HG02981 (cell line): ENCODE results near the gene TAF6.

Experiments used
- ATAC-seq: cut with Tn5 transposase; IDR thresholded peaks from one replicate; pipeline ENCODE4 v1.9.1; 2021; ENCODE audit warnings: mild to moderate bottlenecking, moderate library complexity; ENCODE audit not compliant: unreplicated experiment

The TAF6 gene

DNA sequence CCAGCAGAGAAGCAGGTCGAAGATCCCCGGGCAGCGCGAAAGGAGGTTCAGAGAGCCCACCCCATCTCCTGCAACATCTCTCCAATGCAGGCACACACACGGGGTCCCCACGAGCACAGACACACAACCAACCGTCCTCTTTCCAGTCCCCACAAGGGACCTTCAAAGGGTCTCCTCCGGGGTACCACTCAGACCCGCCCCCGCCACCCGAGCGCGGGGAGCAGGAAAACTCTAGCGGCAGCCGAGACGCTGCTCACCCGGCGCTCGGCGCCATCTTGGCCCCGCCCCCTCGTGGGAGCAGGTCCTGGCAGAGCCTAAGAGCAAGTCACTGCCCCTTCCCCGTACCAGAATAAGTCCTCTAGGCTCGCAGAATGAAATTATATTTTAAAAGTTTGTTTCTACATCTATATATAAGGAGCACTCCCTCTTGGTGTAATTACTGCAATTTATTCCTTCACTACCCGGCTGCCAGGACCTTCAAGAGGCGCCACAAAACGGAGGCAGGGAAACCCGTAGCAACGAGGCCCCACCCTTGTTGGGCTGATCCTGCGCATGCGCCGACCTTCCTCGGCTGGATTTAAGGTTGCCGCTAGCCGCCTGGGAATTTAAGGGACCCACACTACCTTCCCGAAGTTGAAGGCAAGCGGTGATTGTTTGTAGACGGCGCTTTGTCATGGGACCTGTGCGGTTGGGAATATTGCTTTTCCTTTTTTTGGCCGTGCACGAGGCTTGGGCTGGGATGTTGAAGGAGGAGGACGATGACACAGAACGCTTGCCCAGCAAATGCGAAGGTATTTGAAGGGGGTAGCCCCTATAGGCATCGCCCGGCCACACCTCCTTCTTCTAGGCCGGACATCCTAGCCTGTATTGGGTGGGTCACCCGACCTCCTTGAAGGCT, at the start of gene TAF6, which contains the start of gene CNPY4:
TAF6 (minus strand) TSS at position 287 of the 898 bp plus-strand sequence. CDS start 5,149 bp downstream, outside the sequence.
CNPY4 (plus strand) TSS at position 563 of the 898 bp plus-strand sequence; CDS start at position 674, 111 bp downstream.
- ATAC-seq = peak; percentile 68

DNA sequence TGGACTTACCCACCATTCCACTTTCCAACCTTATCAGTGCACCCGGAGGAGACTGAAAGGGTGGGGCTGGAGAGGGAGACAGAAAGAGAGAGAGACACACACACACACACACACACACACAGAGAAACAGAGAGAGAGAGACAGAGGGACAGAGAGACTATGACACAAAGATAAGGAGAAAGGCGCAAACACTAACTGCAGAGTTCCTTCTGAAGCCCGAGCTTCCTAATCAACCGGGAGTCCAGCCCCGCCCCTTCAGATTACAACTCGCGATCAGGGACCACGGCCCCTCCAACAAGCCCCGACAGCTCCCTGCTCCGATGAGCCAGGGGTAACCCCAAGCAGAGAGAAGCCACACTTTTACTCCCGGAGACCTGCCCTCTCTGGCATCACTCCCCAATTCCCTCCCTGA, 48.8 kb upstream of the TAF6 start:
- ATAC-seq = no peak

DNA sequence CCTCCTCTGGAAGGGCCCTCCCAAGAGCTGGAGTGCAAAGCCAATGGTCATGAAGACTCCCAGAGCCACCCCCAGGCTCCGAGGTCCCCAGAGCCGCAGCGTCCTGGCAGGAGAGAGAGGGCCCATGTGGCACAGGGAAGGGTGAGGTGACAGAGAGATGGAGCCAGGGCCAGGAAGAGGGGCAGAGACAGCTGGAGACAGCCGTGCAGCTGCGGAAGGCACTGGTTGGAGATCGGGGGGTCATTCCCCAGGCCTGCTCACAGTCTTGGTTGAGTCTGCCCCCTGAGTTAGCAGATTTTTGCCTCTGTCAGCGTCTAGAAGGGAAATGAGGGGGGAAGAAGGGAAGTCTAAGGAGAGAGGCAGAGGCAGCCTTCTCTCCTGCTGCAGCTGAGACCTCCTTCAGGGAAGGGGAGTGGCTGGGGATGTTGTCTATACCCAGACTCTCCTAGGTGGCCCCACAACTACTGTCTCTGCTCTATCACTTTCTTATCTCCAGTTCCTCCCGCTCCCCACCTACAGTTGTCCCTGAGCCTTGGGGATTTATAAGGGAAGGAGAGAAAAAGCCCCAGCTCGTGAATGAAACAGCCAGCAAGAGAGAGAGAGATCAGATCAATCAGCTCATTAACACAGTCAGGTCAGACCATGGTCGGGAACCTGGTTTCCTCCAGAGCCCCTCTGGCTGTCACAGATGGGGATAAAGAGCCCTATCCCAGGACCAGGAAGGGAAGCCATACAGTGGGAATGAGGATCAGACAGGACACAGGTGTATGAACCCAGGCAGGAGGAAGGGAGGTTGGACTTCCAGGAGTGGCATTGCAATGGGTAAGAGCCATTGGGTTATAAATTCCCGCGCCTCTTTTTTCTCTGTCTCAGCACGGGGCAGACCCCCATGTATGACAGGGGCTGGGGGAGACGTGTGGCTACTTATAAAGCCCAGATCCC, 48.1 kb upstream of the TAF6 start:
- ATAC-seq = no peak

DNA sequence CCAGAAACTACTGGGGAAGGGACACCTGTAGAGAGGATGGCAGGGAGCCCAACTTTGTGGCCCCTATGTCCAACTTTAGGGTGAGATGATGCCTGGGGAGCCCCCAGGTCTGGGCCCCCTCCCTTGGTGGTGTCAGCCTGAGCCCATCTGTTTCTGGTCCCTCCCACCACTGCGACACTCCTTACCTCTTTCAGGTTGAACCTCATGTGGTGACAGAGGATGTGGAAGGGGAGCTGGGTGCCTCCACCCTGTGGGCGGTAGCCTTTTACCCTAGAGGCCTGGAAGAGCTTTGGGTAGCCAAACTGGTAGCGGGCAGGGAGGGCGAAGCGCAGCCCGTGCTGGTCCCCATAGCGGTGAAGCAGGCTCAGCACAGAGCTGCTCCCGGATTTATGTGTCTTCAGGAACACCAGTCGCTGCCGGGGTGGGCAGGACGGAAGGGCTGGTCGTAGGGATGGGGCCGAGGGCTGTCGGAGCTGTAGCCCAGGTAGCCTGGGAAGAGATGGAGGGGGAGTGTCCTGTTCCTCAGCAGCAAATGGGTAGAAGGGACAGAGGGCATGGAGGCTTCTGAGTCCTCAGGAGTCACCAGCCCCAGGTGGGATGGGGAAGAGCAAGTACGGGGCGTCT, 47.3 kb upstream of the TAF6 start:
- ATAC-seq = no peak

DNA sequence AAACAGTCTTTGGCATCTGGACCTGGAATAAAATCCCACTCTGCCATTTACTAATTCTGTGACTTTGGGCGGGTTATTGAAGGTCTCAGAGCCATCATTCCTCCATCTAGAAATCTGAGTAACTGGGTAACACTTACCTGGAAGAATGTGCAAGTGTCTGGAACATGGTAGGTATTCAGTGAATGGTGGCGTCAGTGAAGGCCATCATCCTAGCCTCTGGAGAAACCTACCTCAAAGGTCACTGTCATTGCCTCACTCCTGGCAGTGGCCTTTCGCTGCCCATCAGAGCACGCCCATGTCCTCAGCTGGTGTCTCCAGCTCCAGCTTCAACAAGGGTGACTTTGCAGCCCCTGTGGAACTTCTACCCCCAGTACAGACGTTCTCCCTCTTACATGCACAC, 44.7 kb upstream of the TAF6 start:
- ATAC-seq = no peak

DNA sequence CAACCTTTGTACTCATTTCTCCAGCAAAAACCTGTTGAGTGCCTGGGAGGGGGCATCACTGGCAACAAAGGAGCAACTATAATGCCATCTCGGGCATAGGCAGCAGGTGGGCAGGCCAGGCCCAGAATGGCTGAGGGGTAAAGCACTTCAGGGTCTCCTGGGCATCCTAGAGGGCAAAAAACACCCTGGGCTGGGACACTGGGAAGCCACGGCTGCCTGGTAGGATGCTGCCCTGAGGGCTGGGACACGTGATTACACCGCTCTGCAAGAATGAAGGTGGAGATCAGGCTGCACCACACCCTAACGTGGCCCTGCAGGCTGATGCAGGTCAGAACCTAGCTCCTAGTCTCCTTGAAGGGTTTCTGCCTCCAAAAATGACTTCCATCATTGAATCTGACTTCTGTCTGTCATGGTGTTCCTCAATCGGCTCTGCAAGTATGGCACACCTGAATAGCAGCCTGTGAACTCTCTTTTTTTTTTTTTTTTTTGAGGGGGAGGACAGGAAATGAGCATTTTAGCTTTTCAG, 43.9 kb upstream of the TAF6 start:
- no peak for ATAC-seq

DNA sequence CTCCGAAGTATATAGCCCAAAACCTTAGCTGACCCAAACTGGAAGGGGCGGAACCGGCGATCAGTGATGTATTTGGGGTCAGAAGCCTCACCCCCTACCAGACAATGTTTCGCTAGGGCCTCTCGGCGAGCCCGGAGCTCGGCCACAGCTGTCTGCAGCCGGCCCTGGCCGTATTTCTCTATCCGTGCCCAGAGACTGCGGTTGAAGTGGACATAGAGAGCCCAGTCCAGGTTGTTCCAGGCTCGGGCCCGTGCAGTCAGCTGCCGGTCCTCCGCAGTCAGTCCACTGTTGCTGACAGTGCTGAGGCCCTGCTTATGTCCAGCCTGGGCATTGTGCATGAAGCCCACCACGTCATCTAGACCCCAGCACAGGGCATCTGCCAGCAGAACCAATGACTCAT, 40.9 kb upstream of the TAF6 start:
- no peak for ATAC-seq

DNA sequence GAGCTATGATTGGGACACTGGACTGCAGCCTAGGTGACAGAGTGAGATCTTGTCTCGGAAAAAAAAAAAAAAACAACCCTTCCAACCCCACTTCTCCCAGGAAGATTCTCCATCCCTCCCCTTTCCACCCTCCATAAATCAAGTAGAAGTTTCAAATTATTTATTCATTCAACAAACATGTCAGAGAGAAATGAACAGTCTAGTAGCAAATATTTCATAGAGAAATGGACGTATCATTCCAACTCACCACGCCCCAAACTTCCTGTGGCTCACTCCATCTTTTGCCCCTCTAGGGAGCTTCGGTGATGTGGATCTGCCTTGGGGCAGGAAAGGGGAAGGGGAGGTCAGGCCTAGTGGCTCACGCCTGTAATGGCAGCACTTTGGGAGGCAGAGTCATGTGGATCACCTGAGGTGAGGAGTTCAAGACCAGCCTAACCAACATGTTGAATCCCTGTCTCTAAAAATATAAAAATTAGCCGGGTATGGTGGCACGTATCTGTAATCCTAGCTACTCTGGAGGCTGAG, 40.0 kb upstream of the TAF6 start:
- no peak for ATAC-seq

DNA sequence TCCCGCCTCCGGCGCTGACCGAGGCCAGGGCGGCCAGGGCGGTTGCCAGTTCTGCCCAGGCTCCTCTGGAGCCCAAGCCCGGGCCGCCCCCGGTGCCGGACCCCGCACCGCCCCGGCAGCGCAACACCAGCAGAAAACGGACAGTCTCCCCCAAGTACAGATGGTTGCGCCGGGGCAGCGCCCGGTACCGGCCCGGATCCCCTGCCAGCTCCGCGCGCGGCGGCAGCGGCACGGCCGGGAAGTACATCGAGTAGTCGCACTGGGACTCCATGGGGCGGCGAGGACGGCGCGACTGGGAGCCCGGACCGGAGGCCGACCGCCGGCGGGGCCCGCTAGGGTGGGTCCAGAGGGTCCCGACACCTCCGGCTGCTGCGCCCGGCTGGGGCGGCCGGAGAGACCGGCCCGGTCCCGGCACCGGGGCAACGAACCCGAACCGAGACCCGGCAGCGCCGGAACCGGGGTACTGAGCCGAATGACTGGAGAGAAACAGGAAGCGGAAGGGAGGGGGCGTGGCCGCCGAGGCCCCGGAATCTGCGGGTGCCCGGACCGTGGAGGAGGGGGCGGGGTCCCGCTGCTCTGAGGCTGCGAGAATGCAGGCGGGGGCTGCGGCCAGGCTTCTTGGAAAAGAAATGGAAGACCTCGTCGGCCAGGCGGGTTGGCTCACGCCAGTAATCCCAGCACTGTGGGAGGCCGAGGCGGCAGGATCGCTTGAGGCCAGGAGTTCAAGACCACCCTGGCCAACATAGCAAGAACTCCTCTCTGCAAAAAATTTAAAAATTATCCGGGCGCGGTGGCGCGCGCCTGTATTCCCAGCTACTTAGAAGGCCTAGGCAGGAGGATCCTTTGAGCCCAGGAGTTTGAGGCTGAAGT, 39.3 kb upstream of the TAF6 start, which contains the start of gene TRAPPC14:
TRAPPC14 (minus strand) TSS at position 495 of the 870 bp plus-strand sequence; CDS start at position 271, 224 bp downstream.
- ATAC-seq = peak; percentile 79

DNA sequence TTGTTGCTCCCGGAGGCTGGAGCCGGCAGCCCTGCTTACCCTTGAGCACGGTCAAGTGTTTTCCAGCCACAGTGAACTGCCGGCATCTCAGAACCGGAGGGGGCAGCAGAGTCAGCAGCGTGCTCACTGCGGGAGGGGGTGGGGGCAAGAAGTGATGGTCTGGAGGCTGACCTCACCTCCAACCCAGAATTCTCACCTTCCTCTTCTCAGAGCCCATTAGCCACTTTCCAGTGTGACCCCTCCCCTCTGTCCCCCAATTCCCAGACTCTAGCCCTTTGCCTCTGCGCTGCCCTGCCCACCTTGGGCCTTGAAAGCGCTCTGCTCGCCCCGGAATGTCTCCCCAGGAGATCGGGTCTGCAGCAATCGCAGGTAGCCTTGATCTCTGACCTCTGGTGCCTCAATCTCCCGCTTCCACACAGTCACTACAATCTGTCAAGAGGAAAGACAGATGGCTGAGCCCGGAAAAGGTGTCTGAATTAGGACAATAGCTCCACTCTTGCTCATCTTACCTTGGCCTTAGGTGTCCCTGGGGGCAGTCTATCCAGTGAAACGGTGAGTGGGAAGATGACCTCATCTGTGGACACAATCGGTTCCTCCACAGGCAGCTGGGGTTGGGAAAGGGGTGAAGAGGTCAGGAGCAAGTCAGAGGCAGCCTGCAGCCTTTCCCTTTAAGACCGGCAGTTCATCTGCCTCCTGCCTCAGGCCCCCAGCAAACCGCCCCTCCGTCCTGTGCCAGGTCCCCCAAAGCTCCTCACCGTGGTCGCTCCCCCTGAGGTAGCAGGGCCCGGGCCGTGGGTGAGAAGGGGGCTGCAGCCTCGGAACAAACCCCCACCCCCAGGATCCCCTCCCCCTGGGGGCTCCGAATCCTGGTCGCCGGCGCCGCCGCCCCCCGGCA, 38.4 kb upstream of the TAF6 start:
- ATAC-seq = no peak

DNA sequence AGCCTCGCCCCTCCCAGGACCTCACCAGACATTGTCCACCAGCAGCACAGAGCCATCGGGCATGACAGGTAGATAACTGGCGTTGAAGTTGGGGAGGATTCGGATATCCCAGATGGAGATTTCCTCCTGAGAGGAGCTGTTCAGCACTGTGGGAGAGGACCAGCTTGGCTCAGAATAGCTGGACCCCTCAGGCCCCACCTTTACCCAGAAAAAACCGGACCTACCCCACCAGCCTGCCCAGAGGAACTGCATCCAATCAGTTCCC, 37.8 kb upstream of the TAF6 start:
- no peak for ATAC-seq

DNA sequence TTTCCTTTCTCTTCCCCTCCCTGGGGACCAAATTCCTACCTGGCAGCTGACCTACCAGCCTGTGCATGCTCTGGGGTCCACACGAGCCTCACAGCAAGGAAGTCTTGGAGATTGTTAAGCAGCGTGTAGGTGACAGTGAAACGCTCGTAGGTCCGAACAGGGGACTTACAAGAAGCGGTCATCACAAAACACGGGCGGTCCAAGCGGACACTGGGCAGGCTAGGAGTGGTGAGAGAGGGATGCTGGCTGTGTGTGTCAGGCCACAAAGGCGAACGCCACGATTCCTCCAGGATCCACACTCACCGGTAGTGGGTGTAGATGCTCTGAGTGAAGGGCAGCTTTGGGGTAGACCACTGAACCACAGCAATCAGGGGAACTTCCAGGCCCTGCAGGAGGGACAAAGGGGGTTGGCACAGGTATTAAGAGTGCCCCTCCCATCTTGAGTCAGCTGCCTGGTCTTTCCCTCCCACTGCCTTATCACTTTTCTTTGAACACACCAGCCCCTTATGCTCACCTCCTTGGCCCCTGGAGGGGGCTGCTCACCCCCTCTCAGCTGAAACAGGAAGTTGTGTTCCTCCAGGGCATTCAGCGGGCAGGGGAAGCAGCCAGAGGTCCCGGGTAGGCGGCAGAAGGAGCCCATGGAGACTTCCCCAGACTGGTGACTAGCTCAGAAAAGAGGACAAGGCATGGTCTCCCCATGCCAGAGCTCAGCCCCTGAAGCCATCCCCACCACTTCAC, 37.3 kb upstream of the TAF6 start:
- ATAC-seq = no peak

DNA sequence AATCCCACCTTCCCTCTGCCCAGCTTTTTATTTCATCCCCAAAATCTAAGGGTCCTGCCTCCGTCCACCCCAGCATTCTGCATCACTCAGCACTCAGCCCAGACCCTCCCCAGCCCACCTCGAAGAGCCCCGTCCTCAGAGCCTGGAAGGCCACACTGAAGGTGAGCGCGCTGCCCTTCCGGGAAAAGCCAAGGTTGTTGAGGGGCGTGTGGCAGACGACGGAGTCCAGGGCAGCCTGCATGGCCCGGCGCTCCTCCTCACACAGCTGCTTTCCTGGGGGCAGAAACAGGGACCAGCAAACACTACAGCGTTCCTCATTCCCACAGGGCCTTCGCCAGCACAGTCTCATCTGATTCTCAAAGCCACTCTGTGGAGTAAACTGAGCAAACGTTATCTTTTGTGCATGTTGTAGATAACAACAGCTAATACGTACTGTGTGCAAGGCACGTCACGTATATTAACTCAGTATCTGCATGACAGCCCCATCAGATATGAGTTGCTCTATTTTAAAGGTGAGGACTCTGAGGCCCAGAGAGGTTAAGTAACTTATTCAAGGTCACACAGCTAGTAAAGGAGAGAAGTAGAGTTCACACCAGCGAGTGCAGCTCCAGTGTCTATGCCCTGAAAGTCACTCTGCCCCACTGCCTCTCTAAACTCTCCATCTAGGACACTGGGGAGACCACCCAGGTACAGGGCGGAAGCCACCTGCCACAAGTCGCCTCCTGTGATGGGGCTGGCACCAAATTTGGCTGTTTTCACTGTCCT, 36.6 kb upstream of the TAF6 start:
- no peak for ATAC-seq

DNA sequence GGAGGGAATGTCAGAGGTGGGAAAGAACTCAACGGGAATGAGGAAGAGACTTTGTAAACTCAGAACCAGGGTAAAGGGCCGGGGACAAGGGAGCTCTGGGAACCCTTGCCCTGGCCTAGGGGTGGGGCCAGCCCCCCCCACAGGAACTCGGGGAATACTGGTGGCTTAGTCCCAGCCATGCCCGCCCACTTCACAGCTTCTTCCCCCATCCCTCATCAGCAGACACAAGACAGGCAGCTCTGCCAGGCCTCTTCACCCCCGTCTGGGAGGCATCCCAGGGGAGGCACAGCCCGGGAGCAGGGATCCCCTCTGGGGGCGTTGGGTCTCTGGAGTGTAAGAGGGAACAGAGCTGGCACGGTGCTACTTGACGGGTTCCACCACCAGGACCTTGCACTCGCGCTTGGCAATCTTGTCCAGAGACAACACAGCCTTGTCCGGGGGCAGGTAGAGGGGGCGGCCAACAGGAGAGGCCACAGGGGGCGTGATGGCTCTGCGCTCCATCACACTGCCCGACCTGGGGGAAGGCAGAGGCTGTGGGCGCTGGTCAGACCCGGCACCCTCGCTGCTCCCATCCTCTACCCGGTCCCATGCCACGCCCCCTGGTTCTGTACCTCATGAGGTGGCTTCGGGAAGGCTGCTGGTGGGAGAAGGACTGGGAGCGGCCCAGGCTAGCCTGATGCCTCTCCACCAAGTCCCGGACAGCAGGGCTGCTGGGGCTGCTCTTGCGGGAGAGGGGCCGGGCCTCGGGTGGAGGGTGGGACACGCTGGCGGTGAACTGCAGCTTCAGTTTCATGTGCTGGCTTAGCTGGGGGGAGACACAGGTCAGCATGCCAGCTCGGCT, 35.7 kb upstream of the TAF6 start:
- ATAC-seq = no peak

DNA sequence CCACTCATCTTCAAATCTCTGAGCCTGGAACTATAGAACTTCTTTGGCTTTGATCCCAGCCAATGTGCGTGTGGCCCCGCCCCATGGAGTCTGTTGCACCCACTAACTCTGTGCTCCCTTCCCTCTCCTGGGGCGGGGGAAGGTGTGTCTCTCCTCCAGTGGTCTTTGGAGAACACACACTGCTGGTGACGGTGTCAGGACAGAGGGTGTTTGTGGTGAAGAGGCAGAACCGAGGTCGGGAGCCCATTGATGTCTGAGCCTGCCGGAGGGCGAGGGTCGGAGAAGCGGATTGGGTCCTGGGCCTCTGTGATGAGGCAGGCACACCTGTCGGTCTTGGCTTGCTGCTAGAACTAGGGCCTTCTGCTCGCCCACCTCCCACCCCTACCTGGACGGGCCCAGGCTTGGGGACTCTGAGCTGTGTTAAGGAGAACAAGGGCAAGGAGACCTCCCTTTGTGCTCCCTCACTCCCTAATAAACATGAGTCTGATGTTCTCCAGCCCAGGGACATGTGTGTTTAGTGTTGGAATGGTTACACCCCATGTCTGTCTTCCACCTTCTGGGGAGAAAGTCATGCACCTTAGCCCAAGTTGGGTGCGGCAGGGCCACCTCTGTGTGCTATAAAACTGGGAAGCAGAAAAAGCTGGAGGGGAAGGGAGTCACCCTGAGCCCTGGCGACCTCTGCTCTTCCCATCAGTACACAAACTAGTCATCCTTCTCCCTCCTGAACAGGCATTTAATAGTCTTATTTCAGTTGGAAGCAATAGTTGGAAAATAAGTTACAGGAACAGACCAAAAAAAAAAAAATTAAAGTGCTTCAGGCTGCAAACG, 34.8 kb upstream of the TAF6 start:
- no peak for ATAC-seq
